ENCODE data around the gene NPY4R2. TPM values are rescaled to one million over a fixed set of nuclear protein-coding genes. Genes with fewer than 3 reads are reported as not detected.

The NPY4R2 gene
- total and polyA plus RNA-seq, 4 donors, result not detected

Other genes starting within 250 kb of the NPY4R2 start
- gene SYT15B, start 155.1 kb upstream of the NPY4R2 start, total RNA-seq, result 1 to 10 TPM in 1 of 2 donors, under 1 TPM in 1; 0.14 to 2.8 TPM
- under 1 TPM; 0.24 to 0.58 TPM for gene SYT15B, start 155.1 kb upstream of the NPY4R2 start, polyA plus RNA-seq
- gene FAM25C, start 81.1 kb downstream of the NPY4R2 start, total RNA-seq, result not detected
- gene FAM25C, start 81.1 kb downstream of the NPY4R2 start, polyA plus RNA-seq, result not detected